Kidney epithelial cell (primary cell): ENCODE measurements around the gene IGSF21. TPM values are rescaled to one million over a fixed set of nuclear protein-coding genes. Genes with fewer than 3 reads are reported as not detected.

ENCODE experiments used
- DNase-seq: peaks from one replicate; pipeline ENCODE4 v3.0.0-alpha.2; 2010; ENCODE audit warnings: low read depth
- H3K27me3 ChIP-seq: 2 replicates; pipeline ENCODE4 v1.6.0; 2011; ENCODE audit warnings: low read length; ENCODE audit not compliant: control insufficient read depth, insufficient read depth
- H3K36me3 ChIP-seq: 2 replicates; pipeline ENCODE4 v1.5.1; 2011; ENCODE audit warnings: low read length; ENCODE audit not compliant: control insufficient read depth, insufficient read depth
- H3K4me3 ChIP-seq: 2 replicates; pipeline ENCODE4 v1.5.1; 2011; ENCODE audit warnings: low read depth, mild to moderate bottlenecking, control low read depth, low read length
- total RNA-seq: library from RNA; depleted of rRNA; stranded (reverse); fragments of >200 nt; gene quantifications from 2 replicates; pipeline ENCODE4 v1.2.3, GENCODE V29; 2015
- TF ChIP-seq, protein P1 (sequence below): IDR thresholded peaks from 2 replicates; pipeline ENCODE4 v1.5.1; 2011; ENCODE audit warnings: mild to moderate bottlenecking, moderate library complexity, low read length, control low read depth, inconsistent platforms; ENCODE audit not compliant: insufficient read depth, poor library complexity, severe bottlenecking

IGSF21 gene
- total RNA-seq, 1 donor from 2014 or later = not detected

DNA sequence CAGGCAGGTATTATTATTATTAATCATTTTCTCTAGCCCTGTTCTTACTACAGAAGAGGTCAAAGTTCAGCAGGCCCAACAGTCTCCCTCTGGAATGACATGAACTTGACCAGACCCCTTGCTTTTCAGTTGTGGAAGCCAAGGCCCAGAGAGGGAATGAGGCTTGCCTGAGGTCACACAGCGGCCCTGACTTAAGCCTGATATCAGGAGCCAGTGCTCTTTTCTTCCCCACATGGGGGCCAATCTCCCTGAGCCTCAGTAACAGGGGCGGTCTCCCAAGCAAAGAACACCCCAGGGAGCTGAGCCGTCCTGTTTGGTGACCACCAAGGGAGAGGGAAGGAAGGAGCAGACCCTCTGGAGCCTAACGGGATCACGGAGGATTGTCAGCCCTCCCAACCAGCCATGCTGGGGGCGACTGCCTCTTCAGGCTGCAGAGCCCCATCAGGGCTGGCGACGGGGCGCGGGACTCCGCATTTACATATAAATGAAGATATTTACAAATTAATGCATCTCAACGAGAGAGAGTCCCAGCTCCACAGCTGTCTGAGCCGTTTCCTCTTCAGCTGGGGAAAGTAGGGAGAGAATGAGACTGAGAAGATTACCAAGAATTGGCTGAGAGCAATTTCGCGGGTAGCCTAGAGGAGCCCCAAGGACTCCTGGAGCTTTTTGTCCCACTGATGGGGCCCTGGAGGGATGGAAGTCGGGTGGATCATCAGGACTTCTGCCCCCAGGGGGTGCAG is 187.0 kb downstream of the IGSF21 start:
- Histone ChIP-seq H3K36me3 (no peaks in the 10 kb centered on the region), H3K27me3 (no peaks in the 10 kb centered on the region), H3K4me3 (no peak overlapping the region)
- no peak for DNase-seq
- TF ChIP-seq, protein P1, sequence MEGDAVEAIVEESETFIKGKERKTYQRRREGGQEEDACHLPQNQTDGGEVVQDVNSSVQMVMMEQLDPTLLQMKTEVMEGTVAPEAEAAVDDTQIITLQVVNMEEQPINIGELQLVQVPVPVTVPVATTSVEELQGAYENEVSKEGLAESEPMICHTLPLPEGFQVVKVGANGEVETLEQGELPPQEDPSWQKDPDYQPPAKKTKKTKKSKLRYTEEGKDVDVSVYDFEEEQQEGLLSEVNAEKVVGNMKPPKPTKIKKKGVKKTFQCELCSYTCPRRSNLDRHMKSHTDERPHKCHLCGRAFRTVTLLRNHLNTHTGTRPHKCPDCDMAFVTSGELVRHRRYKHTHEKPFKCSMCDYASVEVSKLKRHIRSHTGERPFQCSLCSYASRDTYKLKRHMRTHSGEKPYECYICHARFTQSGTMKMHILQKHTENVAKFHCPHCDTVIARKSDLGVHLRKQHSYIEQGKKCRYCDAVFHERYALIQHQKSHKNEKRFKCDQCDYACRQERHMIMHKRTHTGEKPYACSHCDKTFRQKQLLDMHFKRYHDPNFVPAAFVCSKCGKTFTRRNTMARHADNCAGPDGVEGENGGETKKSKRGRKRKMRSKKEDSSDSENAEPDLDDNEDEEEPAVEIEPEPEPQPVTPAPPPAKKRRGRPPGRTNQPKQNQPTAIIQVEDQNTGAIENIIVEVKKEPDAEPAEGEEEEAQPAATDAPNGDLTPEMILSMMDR = no peak

DNA sequence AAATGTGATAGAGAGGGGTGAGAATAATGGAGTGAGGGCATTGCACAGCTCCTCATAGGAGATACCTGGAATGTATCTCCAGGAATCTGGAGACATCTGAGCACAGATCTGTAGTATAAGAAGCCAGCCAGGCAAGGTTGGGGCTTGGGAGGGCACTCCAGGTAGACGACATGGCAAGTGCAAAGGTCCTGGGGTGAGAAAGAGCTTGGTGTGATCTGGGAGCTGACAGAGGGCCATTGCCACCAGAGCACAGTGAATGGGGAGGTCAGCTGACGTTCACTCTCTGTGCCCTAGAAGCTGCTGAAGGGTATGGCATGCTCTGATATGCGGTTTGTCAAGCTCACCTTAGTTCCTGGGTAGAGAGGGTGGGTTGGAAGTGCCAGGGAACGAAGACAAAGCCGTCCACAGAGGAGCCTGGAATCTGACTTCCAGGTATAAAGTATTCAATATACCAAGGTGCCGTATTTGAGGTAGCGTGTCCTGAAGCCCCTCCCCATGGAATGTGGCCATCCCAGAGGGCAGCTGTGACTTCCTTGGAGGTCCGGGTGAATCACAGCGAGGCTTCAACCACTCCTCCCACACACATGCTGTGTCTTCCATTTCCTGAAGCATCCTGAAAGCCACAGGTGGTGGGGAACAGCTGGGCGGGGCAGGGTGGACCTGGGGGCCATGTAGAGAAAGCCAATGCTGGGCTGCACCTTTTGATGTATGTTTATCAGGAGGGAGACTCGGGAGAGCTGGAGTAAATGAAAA is 190.5 kb downstream of the IGSF21 start:
- Histone ChIP-seq H3K27me3 (no peaks in the 10 kb centered on the region), H3K36me3 (no peaks in the 10 kb centered on the region), H3K4me3 (no peak overlapping the region)
- DNase-seq = no peak
- TF ChIP-seq, protein P1 = no peak

DNA sequence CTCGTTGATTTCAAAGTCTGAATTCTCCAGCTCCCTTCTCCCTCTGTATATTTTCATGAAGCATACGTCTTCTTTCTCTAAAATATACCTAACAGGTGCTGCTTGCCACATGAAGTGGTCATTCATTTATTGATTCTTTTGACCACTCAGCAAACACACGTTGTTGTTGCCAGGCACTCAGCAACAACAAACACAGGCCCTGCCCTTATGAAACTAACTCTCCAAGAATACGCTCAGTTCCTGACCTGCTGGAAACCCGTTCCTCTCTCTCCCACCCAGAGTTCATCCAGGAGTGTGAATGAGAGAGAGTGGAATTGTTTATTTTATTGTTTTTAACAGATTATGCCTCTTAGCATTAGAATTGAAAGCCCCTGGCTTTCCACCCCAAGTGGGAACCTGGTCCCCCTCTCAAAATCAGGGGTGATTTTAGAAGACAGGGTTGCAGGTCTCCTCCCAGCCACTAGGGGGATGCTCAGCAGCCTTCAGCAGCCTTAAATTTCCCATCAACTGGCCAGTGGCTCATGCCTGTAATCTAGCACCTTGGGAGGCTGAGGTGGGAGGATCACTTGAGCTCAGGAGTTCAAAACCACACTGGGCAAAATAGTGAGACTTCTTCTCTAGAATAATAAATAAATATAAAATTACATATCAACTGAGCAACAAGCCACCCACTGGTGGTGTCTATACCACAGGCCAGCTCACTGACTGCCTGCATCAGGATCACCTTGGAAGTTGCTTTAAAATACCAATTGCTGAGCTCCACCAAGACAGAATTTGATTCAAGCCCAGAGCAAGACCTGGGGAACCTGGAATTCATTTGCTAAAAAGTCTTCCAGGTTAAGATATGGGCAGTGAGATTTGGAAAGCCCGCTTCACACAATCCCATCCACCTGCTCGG is 192.1 kb downstream of the IGSF21 start:
- TF ChIP-seq, protein P1 = peak; percentile 68
- Histone ChIP-seq H3K27me3 (no peaks in the 10 kb centered on the region), H3K36me3 (no peaks in the 10 kb centered on the region), H3K4me3 (no peak overlapping the region)
- DNase-seq = no peak

DNA sequence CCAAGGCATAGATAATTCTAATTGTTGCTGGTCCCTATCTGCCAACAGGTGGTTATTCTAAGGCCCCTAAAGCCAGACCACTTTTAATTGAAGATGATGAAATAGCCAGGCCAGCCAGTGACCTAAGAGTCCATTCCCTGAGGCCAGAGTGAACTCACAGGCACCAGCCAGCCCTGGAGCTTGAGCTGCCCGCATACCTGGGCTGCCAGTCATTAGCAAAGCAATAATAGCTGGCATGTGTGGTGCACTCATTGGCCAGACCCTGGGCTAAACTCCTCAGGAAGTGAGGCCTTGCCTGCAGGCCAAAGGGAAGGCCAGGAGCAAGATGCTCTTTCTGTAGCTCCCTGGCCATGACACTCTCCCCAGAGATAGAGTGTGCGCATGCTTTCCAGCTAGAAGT is 192.8 kb downstream of the IGSF21 start:
- H3K27me3 ChIP-seq = no peaks in the 10 kb centered on the region
- no peak for DNase-seq

DNA sequence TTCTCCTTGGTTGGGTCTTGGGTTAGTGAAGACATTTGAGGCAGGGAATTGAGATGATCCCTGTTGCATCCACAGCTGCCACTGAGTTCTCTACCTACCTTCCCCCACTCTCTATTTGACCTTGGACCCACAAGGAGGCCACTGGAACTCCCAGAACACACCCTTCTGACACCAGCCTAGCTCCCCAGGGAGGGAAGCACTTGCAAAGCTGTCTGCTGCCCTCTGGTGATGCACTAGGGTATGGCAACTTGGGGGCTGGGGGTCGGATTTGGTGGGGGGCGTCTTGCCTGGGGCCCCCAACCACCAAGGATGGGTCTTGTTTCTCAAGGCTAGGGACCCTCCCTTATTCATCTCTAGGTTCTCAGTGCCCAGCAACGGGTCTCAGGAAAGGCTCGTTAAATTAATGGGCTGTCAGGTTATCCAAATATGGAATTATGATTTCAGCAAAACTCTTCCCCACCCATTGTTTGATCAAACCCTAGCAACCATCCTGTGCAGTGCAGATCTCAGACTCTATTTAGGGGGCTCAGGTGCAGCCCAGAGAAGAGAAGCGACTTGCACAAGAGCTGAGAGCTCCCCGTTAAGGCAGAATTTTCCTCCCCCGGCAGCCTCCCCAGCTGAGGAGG is 195.3 kb downstream of the IGSF21 start:
- H3K4me3 ChIP-seq = no peak overlapping the region
- DNase-seq = no peak
- H3K27me3 ChIP-seq = no peaks in the 10 kb centered on the region
- TF ChIP-seq, protein P1 = peak; percentile 25
- H3K36me3 ChIP-seq = no peaks in the 10 kb centered on the region

More for the DNA sequence above, 192.8 kb downstream of the IGSF21 start:
- Histone ChIP-seq H3K4me3 (no peak overlapping the region), H3K36me3 (no peaks in the 10 kb centered on the region)
- TF ChIP-seq, protein P1 = no peak
